Dermis microvascular lymphatic vessel endothelial cell (primary cell): ENCODE measurements around the gene CCDC148. TPM values are rescaled to one million over a fixed set of nuclear protein-coding genes. Genes with fewer than 3 reads are reported as not detected.

Experiments used
- DNase-seq, 2 donors: peaks; one replicate each; pipeline versions ENCODE4 v3.0.0 to v3.0.0-alpha.2; 2010; ENCODE audit warnings: low read depth in 2 of 2
- total RNA-seq: library from RNA; depleted of rRNA; stranded (reverse); fragments of >200 nt; gene quantifications from 2 replicates; pipeline ENCODE4 v1.2.1, GENCODE V29; 2014

The CCDC148 gene
- total RNA-seq, 1 donor from 2014 or later: 0.13 TPM

GRCh38 chr2:158214431-158214830 lies 242.1 kb downstream of the CCDC148 start:
- peak; percentile 89 to 94 for DNase-seq

GRCh38 chr2:158213773-158214172 lies 242.8 kb downstream of the CCDC148 start:
- no peak for DNase-seq

- no peak for DNase-seq
Measured at GRCh38 chr2:158212301-158212700, 244.3 kb downstream of the CCDC148 start.

- no peak for DNase-seq
Measured at GRCh38 chr2:158211502-158211901, 245.1 kb downstream of the CCDC148 start.

- DNase-seq: no peak
Measured at GRCh38 chr2:158207354-158207753, 249.2 kb downstream of the CCDC148 start.

- peak in 1 of 2 donors; percentile 16 for DNase-seq
Measured at GRCh38 chr2:158205215-158205614, 251.3 kb downstream of the CCDC148 start.

- DNase-seq: no peak
Measured at GRCh38 chr2:158204741-158205165, 251.8 kb downstream of the CCDC148 start.

GRCh38 chr2:158202161-158202815 lies 254.3 kb downstream of the CCDC148 start:
- DNase-seq: peak; percentile 67 to 85

- peak in 1 of 2 donors; percentile 31 for DNase-seq
Measured at GRCh38 chr2:158199928-158200650, 256.5 kb downstream of the CCDC148 start.

- DNase-seq: no peak
Measured at GRCh38 chr2:158197940-158198339, 258.6 kb downstream of the CCDC148 start.

GRCh38 chr2:158194229-158194628 lies 262.3 kb downstream of the CCDC148 start:
- DNase-seq: no peak

GRCh38 chr2:158192515-158193443 lies 263.8 kb downstream of the CCDC148 start:
- no peak for DNase-seq

GRCh38 chr2:158191076-158191895 lies 265.3 kb downstream of the CCDC148 start:
- peak in 1 of 2 donors; percentile 42 for DNase-seq

- DNase-seq: peak in 1 of 2 donors; percentile 40
Measured at GRCh38 chr2:158189526-158189925, 267.0 kb downstream of the CCDC148 start.

- DNase-seq: no peak
Measured at GRCh38 chr2:158187908-158188307, 268.6 kb downstream of the CCDC148 start.

- no peak for DNase-seq
Measured at GRCh38 chr2:158184556-158185343, 271.8 kb downstream of the CCDC148 start.

GRCh38 chr2:158184001-158184400 lies 272.6 kb downstream of the CCDC148 start:
- DNase-seq: no peak

- DNase-seq: no peak
Measured at GRCh38 chr2:158182676-158183295, 273.8 kb downstream of the CCDC148 start.

- no peak for DNase-seq
Measured at GRCh38 chr2:158181171-158181570, 275.4 kb downstream of the CCDC148 start.

- DNase-seq: peak; percentile 51 to 52
Measured at GRCh38 chr2:158179660-158180059, 276.9 kb downstream of the CCDC148 start.
